Glomerular visceral epithelial cell (primary cell): ENCODE data around the gene SBNO2.
"Not testable (repeated sequence)": the region's sequence is repeated elsewhere in the genome, so short reads cannot be mapped to it uniquely, and the experiment has no call there.

Experiments
- DNase-seq: peaks from one replicate; pipeline ENCODE4 v3.0.0-alpha.2; 2016; ENCODE audit errors: extremely low spot score

Gene SBNO2

DNA sequence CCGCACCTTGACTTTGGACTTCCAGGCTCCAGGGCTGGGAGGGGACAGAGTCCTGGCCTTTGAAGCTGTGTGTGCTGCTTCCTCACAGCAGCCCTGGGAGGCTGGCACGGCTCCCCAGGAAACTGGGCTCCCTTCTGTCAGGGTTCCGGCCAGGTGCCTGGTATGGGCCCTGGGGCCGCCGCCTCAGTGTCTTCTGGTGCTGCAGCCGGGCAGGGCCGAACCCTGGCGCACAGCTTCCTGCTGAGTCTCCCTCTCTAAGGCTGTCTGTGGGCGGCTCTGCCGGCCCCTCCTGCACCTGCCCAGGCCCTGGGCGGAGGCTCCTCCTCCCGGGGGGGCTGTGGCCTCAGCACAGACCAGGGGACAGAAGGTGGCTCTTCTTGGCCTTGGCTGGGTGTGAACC lies 37.9 kb downstream of the SBNO2 start:
- no peak for DNase-seq

DNA sequence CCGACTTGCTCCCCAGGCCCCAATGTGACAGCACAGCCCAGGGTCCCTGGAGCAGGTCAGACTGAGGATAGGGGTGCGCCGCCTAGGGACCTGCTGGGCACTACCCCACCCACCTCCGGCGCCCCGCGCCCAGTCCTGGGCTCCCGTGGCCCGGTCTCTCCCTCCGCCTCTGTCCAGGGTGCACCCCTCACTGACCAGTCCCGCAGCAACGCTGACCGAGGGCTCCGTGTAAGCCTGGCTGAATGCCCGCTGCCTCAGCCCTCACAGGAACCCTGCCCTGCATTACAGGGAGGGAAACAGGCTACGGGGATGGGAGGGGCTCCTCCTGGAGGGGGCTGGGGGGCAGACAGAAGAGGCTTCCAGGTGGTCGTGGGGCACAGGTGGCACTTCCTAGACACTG lies 38.6 kb downstream of the SBNO2 start:
- no peak for DNase-seq

DNA sequence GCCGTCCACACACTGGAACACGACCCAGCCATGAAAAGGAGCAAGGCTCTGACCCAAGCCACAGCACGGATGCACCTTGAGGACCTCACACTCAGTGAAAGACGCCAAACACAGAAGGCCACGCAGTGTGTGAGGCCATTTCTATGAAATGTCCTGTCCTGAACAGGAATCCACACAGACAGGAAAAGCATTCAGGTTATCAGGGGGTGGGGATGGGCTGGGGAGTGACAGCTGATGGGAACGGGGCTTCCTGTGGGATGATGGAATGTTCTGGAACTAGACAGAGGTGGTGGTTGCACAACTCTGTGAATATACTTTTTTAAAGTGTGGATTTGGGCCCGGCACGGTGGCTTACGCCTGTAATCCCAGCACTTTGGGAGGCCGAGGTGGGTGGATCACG lies 39.6 kb downstream of the SBNO2 start:
- no peak for DNase-seq

- no peak for DNase-seq
These were observed 40.6 kb downstream of the SBNO2 start for GRCh38 chr19:1133471-1133929.

GRCh38 chr19:1132552-1133383 lies 41.3 kb downstream of the SBNO2 start:
- no peak for DNase-seq

DNA sequence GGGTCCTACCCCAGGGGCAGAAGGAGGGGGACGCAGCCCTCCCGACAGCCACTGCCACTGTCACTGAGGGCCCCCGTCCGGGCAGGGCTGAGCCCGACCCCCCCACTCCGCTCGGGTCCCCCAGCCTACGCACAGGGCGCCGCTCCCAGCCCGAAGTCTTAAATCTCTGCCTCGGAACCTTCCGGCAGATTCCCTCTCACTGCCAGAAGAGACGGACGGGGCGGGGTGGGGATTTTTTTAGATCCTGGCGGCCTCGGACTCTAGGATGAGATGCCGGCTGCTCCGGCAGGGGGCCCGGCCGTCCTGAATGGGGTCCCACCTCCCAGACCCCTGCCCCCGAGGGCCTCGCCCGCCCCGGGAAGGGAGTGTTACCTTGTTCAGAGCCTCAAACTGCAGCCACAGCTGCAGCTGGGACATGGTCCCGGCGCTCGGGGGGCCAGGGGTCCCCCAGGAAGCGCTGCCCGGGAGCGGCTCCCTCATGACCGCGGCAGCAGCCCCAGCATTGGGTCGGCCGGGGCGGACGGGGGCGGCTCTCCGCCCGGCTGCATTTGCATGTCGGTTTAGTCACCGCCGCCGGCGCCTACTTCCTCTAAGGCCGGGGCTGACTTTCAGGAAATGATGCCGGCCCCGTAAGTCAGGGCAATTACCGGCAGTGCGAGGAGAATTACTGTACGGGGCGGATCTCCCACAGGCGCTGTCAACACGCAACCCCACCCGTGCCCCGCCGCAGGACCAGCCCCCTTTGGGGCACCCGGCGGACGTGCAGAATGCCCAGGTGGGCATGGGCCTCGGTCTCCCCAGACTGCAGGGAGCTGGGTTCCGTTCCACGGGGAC lies 42.1 kb downstream of the SBNO2 start:
- DNase-seq: peak; percentile 74

GRCh38 chr19:1130771-1131717 lies 43.0 kb downstream of the SBNO2 start:
- no peak for DNase-seq

DNA sequence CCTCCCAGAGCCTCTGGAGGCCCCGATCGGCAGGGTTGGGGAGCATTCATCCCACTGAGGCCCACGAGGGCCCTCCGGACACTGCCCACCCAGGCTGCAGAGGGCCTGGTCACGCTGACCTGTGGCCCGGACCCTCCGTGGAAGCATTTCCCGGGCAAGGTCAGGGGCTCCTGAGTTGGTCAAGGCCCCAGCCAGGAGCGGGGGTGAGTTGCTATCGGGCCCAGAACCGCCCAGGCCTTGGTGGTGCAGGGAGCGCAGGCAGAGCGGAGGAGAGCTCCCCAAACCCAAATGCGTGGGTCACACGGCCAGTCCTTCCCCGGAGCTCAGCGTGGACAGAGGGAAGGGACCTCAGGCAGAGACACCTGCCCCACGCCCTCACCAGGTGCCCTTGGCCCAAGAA lies 44.5 kb downstream of the SBNO2 start:
- no peak for DNase-seq

- not testable (repeated sequence) for DNase-seq
These were observed 45.0 kb downstream of the SBNO2 start for GRCh38 chr19:1129084-1129483.

DNA sequence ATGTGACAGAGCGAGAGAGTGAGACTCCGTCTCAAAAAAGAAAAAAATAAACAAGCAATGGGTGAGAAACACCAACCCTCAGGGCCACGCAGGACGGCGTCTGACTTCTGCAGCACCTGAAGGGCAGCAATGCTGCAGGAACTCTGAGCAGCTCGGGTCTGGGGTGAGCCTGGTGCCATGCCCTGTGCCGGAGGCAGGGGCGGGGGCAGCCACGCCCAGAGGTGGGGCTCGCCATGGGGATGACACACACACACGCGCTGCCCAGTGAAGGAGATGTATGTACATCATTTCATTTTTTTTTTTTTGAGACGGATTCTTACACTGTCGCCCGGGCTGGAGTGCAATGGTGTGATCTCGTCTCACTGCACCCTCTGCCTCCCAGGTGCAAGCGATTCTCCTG lies 46.0 kb downstream of the SBNO2 start:
- DNase-seq: no peak

- no peak for DNase-seq
These were observed 46.9 kb downstream of the SBNO2 start for GRCh38 chr19:1126984-1127760.

DNA sequence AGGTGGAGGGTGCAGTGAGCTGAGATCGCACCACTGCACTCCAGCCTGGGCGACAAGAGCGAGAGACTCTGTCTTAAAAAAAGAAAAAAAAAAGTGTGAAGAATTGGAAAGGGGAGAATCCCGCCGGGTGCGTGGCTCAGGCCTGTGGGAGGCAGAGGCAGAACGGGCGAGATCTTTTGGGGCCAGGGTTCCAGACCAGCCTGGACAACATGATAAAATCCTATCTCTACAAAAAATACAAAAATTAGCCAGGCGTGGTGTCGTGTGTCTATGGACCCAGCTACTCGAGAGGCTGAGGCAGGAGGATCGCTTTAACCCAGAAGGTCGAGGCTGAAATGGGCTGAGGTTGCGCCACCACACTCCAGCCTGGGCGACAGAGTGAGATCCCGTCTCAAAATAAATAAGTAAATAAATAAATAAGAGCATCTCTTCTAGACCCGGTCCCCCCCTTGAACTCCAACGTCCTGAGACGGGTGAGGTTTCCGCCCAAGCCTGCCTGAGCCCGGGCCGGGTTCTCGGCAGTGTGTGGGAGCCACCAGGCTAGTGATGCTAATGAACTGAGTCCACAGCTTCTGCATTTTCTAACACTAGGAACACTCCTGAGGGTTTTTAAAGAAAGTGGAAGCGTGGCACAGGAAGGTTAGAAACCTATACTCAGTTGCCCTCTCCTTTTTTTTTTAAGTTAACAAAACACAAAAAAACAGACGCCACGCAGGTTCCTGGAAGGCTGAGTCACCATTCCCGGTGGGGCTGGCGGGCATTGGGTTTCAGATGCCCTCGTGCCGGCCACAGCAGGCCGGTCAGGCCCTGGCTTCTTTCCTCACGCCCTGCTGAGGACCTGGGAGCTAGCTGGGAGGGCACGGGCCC lies 48.2 kb downstream of the SBNO2 start:
- DNase-seq: peak; percentile 65

DNA sequence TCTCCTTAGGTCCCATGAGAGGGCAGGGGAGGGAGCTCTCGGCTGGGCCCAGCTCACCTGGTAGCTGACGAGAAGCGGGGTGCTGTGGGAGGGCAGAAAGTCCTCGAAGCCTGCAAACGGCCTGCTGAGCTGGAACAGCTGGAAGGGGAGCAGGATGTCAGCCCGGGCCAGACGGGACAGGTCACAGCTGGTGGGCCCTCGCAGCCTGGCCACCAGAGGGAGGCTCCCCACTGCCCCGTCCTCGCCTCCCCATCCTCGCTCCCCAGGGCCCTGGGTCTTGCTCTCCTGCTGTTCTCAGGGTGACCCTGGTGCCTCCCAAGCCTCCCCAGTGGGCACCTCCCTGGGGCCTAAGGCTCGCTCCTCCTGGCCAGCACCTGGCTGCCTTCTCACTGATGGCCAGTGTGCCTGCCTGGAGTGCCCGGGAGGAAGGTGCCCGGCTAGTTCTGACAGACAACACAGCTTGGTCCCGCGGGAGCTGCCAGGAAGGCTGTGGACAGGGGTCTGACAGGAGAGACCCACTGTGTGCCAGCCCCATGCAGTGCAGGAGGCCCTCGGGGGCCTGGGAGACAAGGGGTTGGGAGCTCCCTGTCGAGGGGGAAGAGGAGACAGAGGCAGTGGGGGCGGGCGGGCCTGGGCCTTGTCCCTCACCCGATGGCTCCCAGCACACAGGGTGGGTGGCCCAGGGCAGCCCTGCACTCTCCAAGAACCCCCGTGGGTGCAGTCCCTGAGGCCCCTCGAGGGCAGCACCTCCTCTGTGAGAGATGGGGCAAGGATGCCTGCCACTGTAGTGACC lies 50.0 kb downstream of the SBNO2 start:
- no peak for DNase-seq

GRCh38 chr19:1123381-1123780 lies 50.7 kb downstream of the SBNO2 start:
- no peak for DNase-seq

DNA sequence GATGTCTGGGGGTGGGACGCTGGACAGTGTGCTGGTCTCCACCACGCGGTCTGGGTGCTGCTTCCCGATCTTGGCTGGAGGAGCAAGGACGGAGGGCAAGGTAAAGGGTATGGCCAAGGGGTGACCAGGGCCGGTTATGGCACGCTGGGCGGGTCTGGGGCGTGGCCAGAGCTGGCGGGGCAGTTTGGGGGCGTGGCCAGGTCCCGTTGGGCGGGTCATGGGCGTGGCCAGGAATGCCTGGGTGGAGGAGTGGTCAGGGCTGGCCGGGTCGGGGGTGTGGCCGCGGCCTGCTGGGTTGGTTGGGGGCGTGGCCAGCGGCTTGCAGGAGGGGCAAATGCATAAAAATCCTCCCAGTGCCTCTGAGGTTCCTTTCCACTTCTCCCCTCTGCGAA lies 51.1 kb downstream of the SBNO2 start:
- DNase-seq: peak; percentile 84

- no peak for DNase-seq
These were observed 51.8 kb downstream of the SBNO2 start for GRCh38 chr19:1122021-1122971.

DNA sequence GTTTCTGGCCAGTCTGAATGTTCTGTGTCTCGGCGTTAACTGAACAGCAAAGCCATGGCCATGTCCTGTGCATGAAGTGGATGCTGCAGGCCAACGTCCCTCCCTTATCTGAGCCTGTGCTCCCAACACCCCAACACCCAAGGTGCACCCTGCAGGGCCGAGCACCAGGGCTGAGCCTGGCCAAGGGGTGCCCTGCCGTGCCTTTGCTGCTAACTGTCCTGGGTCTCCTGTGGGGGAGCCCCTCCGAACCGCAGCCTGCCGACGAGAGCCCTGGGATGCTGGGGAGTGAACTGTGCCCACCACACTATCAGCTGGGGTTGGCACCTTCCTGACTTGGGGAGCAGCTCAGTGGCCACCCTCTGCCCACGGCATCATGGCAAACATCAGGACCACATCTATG lies 52.7 kb downstream of the SBNO2 start:
- no peak for DNase-seq
